Astrocyte of the hippocampus (primary cell): ENCODE measurements around the gene GRIA3.

Experiments used
- DNase-seq: peaks from one replicate; pipeline ENCODE4 v3.0.0; 2011; ENCODE audit warnings: low read depth, low spot score

GRIA3 gene

DNA sequence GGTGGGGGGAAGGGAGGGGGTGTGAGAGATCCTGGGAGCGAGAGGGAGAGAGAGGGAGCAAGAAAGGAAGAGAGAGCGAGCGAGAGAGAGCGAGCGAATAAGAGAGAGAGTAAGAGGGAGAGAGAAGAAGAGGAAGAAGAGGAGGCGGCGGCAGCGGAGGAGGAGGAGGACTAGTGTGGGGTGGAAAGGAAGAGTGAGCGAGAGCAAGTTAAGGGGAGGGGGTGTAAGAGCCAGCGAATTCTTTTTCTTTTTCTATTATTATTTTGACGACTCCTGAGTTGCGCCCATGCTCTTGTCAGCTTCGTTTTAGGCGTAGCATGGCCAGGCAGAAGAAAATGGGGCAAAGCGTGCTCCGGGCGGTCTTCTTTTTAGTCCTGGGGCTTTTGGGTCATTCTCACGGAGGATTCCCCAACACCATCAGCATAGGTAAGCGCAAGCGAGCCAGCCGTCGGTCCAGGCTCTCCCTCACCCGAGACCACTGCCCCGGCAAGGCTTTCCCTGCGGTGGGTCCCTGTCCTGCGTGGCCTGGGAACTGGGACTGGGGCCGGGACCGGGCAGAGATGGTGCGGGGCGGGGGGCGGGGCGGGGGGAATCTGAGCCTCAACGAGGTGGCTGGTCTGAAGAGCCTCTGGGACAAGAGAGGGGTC lies at the start of gene GRIA3:
GRIA3 (plus strand) TSS at position 60 of the 647 bp plus-strand sequence; CDS start at position 318, 258 bp downstream.
- DNase-seq: peak; percentile 57

DNA sequence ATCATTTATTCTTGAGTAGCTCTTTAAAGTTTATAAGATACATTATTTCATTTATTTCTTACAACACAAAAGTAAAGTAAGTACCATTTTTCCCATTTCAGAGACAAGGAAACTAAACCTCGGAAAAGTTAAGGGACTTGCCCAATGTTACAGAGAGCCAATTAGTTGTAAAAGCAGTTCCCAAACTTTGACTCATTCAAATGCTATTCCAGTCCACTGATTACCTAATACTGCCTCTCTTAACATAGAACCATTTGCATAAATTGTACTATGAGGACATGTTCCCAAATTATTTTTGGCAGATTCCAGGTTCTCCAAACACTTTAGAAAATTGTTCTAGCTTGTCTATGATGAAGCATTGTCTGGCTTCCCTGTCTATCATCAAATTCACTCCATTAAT lies 45.6 kb upstream of the GRIA3 start:
- DNase-seq: peak; percentile 46

DNA sequence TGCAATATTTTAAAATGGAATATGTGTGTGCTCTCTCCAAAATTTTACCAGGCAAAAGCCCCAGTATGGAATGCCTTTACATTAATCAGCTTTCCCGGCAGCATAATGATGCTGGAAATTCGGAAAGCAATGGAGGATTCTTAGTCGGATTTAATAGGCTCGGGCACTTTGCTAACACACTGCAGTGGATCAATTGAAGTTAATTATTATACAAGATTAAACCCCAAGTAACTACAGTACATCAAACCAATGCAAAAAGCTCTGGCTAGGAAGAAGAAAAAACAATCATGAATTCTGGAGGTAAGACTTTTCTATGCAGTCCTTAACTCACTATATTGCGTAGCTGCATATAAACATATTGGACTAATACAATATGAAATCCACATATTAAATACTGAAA lies 43.6 kb upstream of the GRIA3 start:
- no peak for DNase-seq

GRCh38 chrX:123140904-123141303 lies 43.2 kb upstream of the GRIA3 start:
- no peak for DNase-seq

DNA sequence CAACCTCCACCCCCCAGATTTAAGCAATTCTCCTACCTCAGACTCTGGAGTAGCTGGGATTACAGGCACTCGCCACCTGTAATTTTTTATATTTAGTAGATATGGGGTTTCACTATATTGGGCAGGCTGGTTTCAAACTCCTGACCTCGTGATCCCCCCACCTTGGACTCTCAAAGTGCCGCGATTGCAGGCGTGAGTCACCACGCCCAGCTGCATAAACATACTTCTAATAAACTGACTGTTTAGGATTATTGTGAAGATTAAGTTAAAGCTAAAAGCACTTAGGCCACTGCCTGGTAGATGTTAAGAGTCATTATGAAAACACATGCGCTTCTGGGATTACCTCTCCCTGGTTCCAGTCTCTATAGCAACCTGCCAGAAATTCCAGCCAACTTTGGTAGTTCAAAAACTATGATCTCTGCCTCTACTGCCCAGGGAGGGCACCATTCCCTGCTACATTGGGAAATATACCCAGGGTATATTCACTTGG lies 30.2 kb upstream of the GRIA3 start:
- peak; percentile 2 for DNase-seq

- DNase-seq: no peak
Observed at GRCh38 chrX:123155327-123155726, 28.8 kb upstream of the GRIA3 start.

- DNase-seq: no peak
Observed at GRCh38 chrX:123157586-123157985, 26.5 kb upstream of the GRIA3 start.

DNA sequence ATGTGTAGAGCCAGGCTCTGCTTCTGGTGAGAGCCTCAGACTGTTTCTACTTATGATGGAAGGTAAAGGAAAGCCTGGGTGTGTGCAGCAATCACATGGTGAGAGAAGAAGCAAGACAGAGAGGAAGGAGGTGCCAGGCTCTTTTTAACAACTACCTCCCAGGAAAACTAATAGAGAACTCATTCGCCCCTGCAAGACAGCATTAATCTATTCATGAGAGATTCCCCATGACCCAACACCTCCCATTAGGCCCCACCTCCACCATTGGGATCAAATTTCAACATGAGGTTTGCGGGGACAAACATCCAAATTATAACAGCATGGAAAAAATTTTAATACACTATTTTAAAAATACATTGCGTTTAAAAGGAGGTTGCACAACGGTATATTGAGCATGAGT lies 24.7 kb upstream of the GRIA3 start:
- DNase-seq: no peak

GRCh38 chrX:123167621-123168020 lies 16.5 kb upstream of the GRIA3 start:
- no peak for DNase-seq

- DNase-seq: no peak
Observed at GRCh38 chrX:123169247-123169901, 14.7 kb upstream of the GRIA3 start.

DNA sequence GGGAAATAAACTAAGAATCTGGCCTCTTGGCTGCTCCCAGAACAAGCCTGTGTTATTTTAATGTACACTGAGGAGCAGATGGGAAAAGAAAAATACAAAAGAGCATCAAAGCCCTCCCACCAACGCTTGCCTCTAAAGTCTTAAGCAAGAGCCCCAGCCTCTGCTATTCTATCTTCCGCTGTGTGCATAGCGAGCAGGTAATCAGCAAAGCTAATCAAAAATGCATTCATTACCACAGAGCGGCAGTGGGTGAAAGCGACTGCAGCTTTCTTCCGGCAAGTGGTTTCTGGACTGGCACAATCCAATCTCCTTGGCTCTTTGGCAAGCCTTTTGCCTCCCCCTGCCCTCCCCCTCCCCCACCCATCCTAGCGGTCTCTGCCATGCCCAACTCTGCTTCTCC lies 13.5 kb upstream of the GRIA3 start:
- DNase-seq: peak; percentile 14

DNA sequence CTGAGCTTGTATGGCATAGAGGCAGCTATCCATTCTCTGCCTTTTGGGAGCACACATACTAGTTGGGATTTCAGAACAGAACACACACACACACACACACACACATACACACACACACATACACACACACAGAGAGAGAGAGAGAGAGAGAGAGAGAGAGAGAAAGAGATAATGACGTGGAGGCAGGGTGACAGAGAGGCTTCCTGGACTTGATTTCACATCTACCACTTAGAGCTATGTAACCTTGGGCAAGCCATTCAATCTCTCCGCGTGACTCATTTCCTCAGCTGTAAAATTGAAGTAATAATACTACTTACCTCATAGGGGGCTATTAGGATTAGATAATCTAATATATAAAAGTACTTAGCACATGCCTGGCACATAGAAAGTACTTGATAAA lies 12.3 kb upstream of the GRIA3 start:
- DNase-seq: no peak

DNA sequence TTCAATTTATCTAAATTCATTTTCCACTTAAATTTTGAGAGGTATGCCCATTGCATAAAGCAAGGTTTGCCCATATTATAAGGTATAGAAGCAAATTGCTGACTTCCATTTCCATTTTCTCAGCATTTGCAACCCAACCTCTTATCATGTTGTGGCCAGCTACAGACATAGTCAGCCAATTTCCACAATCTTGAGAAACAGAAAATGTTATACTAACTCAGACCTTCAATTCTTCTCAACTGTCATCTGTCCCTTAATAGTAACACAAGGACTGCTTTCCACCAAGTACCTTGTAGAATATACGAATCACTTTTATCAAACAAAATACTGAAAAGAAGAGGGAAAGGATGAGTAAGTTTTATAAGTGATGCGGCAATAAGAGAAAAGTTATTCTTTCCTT lies 11.2 kb upstream of the GRIA3 start:
- DNase-seq: no peak

DNA sequence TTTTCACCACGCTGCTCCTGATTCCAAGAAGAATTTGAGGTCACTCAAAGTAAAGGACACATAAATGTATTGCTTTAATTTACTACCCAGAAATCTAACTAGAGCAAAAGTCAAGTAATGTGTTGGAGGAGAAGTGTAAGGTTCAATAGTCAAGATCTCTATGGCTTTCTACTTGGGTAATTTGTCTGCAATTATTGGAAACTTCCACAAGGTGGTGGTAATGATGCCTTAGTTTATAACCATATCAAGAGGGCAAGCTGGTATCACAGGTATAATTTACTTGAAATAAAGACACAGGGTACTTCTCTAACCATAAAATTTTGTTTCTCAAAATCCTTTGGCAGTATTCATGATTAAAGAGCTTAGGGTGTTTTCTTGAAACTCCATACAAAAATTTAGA lies 10.2 kb upstream of the GRIA3 start:
- peak; percentile 13 for DNase-seq

GRCh38 chrX:123175366-123176122 lies 8.5 kb upstream of the GRIA3 start:
- no peak for DNase-seq

DNA sequence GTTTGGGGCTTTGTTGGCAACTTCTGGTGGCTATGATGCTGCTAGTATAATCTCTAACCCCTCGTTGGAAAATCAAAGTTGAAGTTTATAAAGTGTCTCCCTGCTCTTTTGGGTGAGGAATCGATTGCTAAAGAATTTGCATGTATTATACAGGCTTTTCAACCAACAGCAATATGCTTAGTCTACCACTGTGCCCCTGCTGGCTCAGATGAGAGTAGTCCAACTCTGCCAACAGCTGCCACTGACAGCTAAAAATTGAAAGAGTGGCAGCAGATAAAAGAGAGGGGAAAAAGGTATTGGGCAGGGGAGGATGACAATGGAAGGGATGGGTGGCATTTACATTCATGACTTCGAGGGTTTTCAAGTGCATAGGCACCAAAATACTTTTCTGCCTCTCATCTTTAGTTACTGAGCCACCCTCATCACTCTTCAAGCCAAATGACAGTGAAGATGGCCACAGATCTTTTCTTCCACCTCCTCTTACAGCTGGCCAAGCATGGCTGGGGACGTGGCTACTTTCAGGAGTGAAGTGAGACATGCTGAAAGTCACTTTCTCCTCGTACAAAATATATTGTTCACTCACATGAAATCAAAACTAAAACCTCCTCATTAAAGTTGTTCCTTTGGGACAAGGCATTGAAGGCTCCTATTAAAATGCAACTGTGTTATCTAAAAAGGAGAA lies 2.7 kb upstream of the GRIA3 start:
- no peak for DNase-seq

GRCh38 chrX:123184866-123185276 lies 793 bp downstream of the GRIA3 start:
- DNase-seq: peak; percentile 58

DNA sequence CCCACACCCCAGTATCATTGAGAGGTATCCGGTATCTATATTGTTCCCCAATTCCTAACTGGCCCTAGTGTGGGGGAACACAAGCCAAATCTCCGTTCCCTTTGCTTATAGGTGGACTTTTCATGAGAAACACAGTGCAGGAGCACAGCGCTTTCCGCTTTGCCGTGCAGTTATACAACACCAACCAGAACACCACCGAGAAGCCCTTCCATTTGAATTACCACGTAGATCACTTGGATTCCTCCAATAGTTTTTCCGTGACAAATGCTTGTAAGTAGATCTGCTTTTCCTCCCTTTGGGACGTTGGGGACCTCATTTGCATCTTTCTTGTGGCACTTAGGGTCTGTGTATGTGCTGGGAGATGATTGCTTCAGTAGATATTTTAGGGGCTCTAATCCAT lies 1.6 kb downstream of the GRIA3 start:
- peak; percentile 33 for DNase-seq

GRCh38 chrX:123186801-123187200 lies 2.7 kb downstream of the GRIA3 start:
- DNase-seq: no peak

DNA sequence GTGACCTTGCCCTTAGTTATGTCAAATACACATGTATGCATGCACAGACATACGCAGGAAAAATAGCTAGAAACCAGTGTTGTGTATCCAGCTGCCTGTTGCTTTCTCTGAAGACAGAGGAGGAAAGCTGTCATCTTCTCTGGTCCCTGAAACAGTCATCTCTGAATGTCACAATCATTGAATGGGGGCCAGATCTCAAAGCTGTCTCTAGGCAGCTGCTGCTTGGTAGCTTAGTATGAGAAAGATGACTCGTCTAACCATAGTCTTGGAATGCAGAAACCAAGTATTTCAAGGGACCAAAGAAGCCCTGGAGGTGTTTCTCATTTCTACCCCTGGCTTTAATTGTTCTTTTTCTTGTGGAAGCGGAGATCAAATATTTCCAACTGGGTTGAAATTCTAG lies 4.0 kb downstream of the GRIA3 start:
- peak; percentile 6 for DNase-seq

GRCh38 chrX:123189338-123189737 lies 5.3 kb downstream of the GRIA3 start:
- no peak for DNase-seq

- no peak for DNase-seq
Observed at GRCh38 chrX:123190096-123190495, 6.0 kb downstream of the GRIA3 start.
